Naive thymus-derived CD4-positive, alpha-beta T cell (primary cell): Measurements from ENCODE around the gene STK40. TPM values are rescaled to one million over a fixed set of nuclear protein-coding genes. Genes with fewer than 3 reads are reported as not detected.

Source experiments
- ATAC-seq: fragments of 150-1000 bp; cut with Tn5 transposase; 2 replicates; pipeline ENCODE4 v1.10.0; 2021; ENCODE audit warnings: mild to moderate bottlenecking, moderate library complexity
- CTCF ChIA-PET: fragments of 350-600 bp; sonication (Branson Sonifier 250); formaldehyde crosslinking; loops from one replicate; lab custom pipeline; 2021; ENCODE audit warnings: antibody characterized with exemption; lab: Charles Lee
- POLR2A ChIA-PET: fragments of 350-600 bp; sonication (Branson Sonifier 250); formaldehyde crosslinking; loops from one replicate; lab custom pipeline; 2021; ENCODE audit warnings: antibody characterized with exemption, inconsistent platforms; lab: Charles Lee
- DNase-seq, 9 donors: peaks; one replicate each; pipeline versions ENCODE4 v3.0.0 to v3.0.0-alpha.2; 2020 to 2022; ENCODE audit warnings: mixed read lengths in 1 of 9
- H3K27ac ChIP-seq: one replicate; pipeline ENCODE4 v1.7.0; 2013; ENCODE audit warnings: mild to moderate bottlenecking, low read depth, low read length, moderate library complexity
- H3K27me3 ChIP-seq, 2 donors: one replicate each; pipeline ENCODE4 v1.7.0; 2013; ENCODE audit warnings: low read length in 2 of 2, mild to moderate bottlenecking in 2 of 2, moderate library complexity in 2 of 2; ENCODE audit not compliant: control insufficient read depth in 2 of 2, insufficient read depth in 2 of 2
- H3K36me3 ChIP-seq, 3 experiments: 1 replicate in 2 of 3; 2 replicates in 1 of 3; pipeline ENCODE4 v1.7.0; 2013; ENCODE audit warnings: low read length in 3 of 3, mild to moderate bottlenecking in 3 of 3, moderate library complexity in 1 of 3; ENCODE audit not compliant: insufficient read depth in 3 of 3, control insufficient read depth in 2 of 3
- H3K4me1 ChIP-seq, 2 donors: one replicate each; pipeline ENCODE4 v1.7.0; 2013; ENCODE audit warnings: low read length in 2 of 2, mild to moderate bottlenecking in 2 of 2, moderate library complexity in 1 of 2; ENCODE audit not compliant: control insufficient read depth in 2 of 2, insufficient read depth in 2 of 2
- H3K4me3 ChIP-seq: 2 replicates; pipeline ENCODE4 v1.7.0; 2013; ENCODE audit warnings: mild to moderate bottlenecking, low read length
- H3K9me3 ChIP-seq, 3 experiments: 1 replicate in 2 of 3; 2 replicates in 1 of 3; pipeline ENCODE4 v1.7.0; 2013; ENCODE audit warnings: low read length in 3 of 3; ENCODE audit not compliant: control insufficient read depth in 2 of 3
- H3K27ac Mint-ChIP-seq, 9 donors: one replicate each; pipeline ENCODE4 v1.8.0; 2020 to 2022; ENCODE audit warnings: mixed read lengths in 9 of 9, mild to moderate bottlenecking in 8 of 9, moderate library complexity in 5 of 9, inconsistent platforms in 2 of 9
- H3K27me3 Mint-ChIP-seq, 5 donors: one replicate each; pipeline ENCODE4 v1.8.0; 2021 to 2022; ENCODE audit warnings: mixed read lengths in 5 of 5, mild to moderate bottlenecking in 1 of 5
- H3K36me3 Mint-ChIP-seq, 5 donors: one replicate each; pipeline ENCODE4 v1.8.0; 2020 to 2022; ENCODE audit warnings: mixed read lengths in 5 of 5, mild to moderate bottlenecking in 3 of 5, inconsistent platforms in 1 of 5
- H3K4me1 Mint-ChIP-seq, 7 donors: one replicate each; pipeline ENCODE4 v1.8.0; 2020 to 2022; ENCODE audit warnings: mixed read lengths in 7 of 7, mild to moderate bottlenecking in 3 of 7, inconsistent platforms in 1 of 7
- H3K4me3 Mint-ChIP-seq, 10 donors: one replicate each; pipeline ENCODE4 v1.8.0; 2020 to 2022; ENCODE audit warnings: mild to moderate bottlenecking in 10 of 10, mixed read lengths in 10 of 10, moderate library complexity in 6 of 10, inconsistent platforms in 2 of 10
- H3K9me3 Mint-ChIP-seq, 11 donors: one replicate each; pipeline ENCODE4 v1.8.0; 2020 to 2022; ENCODE audit warnings: mixed read lengths in 11 of 11, mild to moderate bottlenecking in 4 of 11, inconsistent platforms in 1 of 11, moderate library complexity in 1 of 11
- intact Hi-C, 2 donors: fragments of 100-400 bp; cut with micrococcal nuclease; formaldehyde crosslinking; loops; one replicate each; pipeline ENCODE4 v1.15.1; 2023
- polyA plus RNA-seq, 2 donors: library from polyadenylated mRNA; unstranded; fragments of 300-500 nt; fragmentation: Illumina TruSeq; gene quantifications; one replicate each; pipeline ENCODE4 v1.2.3, GENCODE V29; 2021
- total RNA-seq, 6 experiments: library from RNA in 5 of 6; stranded (reverse) in 5 of 6; gene quantifications; 1 replicate in 5 of 6; 2 replicates in 1 of 6; pipeline ENCODE4 v1.2.3 and lab custom pipeline; 2021 to 2026

The STK40 gene
- total and polyA plus RNA-seq, 7 experiments from 2014 or later: 27.6 to 56.8 (median 46.8) TPM

DNA sequence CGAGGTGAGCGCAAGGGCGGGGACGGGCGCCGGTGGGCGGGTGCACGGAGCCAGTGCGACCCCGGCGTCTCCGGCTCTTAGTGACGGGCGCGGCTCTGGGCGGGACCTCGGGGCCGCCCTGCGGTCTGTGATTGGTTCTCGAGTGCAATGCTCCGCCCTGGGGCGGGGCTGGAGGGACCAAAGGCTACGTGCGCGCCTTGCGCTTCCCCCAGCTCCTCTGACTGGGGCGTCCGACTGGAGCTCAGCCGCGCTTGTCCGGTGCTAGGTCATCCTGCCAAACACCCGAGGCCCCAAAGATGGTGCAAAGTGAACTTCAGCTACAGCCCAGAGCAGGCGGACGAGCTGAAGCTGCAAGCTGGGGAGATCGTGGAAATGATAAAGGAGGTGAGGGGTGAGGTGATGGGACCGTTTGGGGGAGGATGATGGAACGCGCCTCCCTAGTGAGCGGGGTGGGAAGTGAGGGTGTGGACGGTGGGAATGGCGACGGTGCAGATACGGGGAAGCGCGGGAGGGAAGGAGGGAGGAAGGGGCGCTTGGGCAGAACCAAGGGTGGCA is 78.7 kb downstream of the STK40 start:
- no peaks in the 10 kb centered on the region for H3K27me3 Mint-ChIP-seq
- Histone ChIP-seq H3K27ac (peak overlapping the region; percentile 81), H3K4me1 (peaks cover 0 to 6% of the 10 kb centered on the region in 2 donors), H3K4me3 (peak overlapping the region; percentile 87), H3K36me3 (peaks cover 0 to 20% (median under 1%) of the 10 kb centered on the region in 3 experiments), H3K9me3 (no peaks in the 10 kb centered on the region), H3K27me3 (no peaks in the 10 kb centered on the region)
- H3K9me3 Mint-ChIP-seq: peaks cover 0 to 3% (median 0%) of the 10 kb centered on the region in 11 donors
- peak overlapping the region; percentile 87 to 98 (median 96) for H3K4me3 Mint-ChIP-seq
- intact Hi-C loops: loop anchor here (1.0 to 2.0 kb wide), 8 partner anchors 13 to 158 kb away; partner anchors contain the start of genes THRAP3 (in 2 of the 2) and TRAPPC3 (in 2 of the 2)
- peaks cover 0 to 21% (median 7%) of the 10 kb centered on the region in 5 donors for H3K36me3 Mint-ChIP-seq
- CTCF ChIA-PET: interaction anchor here (0.6 to 1.5 kb wide), 5 partner anchors 18 to 60 kb away, joined by 3 read pairs; no protein-coding TSS in a partner anchor
- peaks cover 6 to 39% (median 13%) of the 10 kb centered on the region in 7 donors for H3K4me1 Mint-ChIP-seq
- DNase-seq (peak; percentile 90 to 96 (median 93)), ATAC-seq (peak; percentile 99)
- POLR2A ChIA-PET: interaction anchor here (0.6 to 3.2 kb wide), 11 partner anchors 12 to 153 kb away, joined by 3 to 17 read pairs (median 4); partner anchors contain the start of gene THRAP3
- peak overlapping the region; percentile 70 to 97 (median 87) for H3K27ac Mint-ChIP-seq

DNA sequence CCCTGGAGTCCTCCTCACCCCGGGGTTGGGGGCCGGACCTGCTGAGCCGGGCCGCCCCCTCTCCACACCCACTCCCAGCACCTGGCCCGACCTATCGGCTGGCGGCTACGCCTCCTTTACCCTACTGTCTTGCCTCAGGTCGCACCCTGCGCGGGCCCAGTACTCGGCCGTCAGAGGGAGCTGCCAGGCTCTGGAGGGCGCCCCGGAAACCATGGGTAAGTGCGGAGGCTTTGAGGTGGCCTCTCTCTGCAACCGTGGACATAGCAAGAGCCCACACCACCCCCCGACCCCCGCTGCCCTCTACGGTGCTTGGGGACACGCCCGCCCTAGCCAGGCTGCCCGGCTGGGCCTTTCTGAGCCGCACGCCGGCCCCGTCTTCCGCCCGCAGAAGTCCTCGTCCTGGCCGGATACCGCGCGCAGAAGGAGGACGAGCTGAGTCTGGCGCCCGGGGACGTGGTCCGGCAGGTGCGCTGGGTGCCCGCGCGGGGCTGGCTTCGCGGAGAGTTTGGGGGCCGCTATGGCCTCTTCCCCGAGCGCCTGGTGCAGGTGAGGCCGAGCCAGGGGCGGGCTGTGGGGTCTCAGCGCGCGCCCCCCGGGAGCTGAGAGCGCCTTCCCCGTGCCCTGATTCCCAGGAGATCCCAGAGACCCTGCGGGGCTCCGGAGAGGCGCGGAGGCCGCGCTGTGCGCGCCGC is 79.4 kb downstream of the STK40 start, which contains the start of gene SH3D21:
TSS of gene SH3D21 (plus strand) at position 159 of the 692 bp plus-strand sequence. CDS start at position 212, 53 bp downstream.
- H3K27me3 Mint-ChIP-seq: no peaks in the 10 kb centered on the region
- peaks cover 6 to 39% (median 13%) of the 10 kb centered on the region in 7 donors for H3K4me1 Mint-ChIP-seq
- CTCF ChIA-PET: interaction anchor here (0.6 to 1.5 kb wide), 9 partner anchors 16 to 81 kb away, joined by 3 to 5 read pairs (median 3); no protein-coding TSS in a partner anchor
- Histone ChIP-seq H3K27me3 (no peaks in the 10 kb centered on the region), H3K4me3 (peak within 1 kb of the TSS; percentile 87), H3K9me3 (no peaks in the 10 kb centered on the region), H3K4me1 (peaks cover 0 to 6% of the 10 kb centered on the region in 2 donors), H3K27ac (peak within 1 kb of the TSS; percentile 81), H3K36me3 (peaks cover 0 to 26% (median 7%) of the 10 kb centered on the region in 3 experiments)
- peak in 8 of 9 donors; percentile 36 to 61 (median 45) for DNase-seq
- peaks cover 0 to 3% (median 0%) of the 10 kb centered on the region in 11 donors for H3K9me3 Mint-ChIP-seq
- ATAC-seq: peak; percentile 58
- peak within 1 kb of the TSS; percentile 70 to 97 (median 87) for H3K27ac Mint-ChIP-seq
- intact Hi-C loops: loop anchor here (1.0 to 2.0 kb wide), 7 partner anchors 14 to 157 kb away; partner anchors contain the start of genes THRAP3 (in 2 of the 2) and TRAPPC3 (in 1 of the 2)
- peaks cover 0 to 21% (median 9%) of the 10 kb centered on the region in 5 donors for H3K36me3 Mint-ChIP-seq
- POLR2A ChIA-PET: interaction anchor here (0.6 to 3.2 kb wide), 12 partner anchors 12 to 158 kb away, joined by 3 to 17 read pairs (median 4); partner anchors contain the start of genes LSM10, MRPS15 and THRAP3
- H3K4me3 Mint-ChIP-seq: peak within 1 kb of the TSS; percentile 87 to 98 (median 96)

DNA sequence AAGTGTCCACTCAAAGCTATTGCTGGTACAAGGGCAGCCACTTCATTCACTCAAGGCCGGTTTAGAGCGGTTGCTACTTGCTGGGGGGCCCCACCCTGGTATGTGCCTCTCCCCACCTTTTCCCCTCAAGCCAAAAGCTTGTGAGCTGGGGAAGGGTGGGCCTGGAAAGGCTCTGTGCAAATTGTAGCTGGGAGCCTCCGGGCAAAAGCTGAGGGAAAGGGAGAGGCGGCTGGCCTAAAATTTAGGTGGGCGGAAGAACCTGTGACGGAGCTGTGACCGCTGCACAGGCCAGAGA is 79.9 kb downstream of the STK40 start:
- Histone ChIP-seq H3K36me3 (peaks cover 3 to 31% (median 9%) of the 10 kb centered on the region in 3 experiments), H3K4me1 (peaks cover 0 to 6% of the 10 kb centered on the region in 2 donors), H3K27ac (peak overlapping the region; percentile 81), H3K9me3 (no peaks in the 10 kb centered on the region), H3K4me3 (no peak overlapping the region), H3K27me3 (no peaks in the 10 kb centered on the region)
- ATAC-seq: no peak
- peaks cover 0 to 26% (median 13%) of the 10 kb centered on the region in 5 donors for H3K36me3 Mint-ChIP-seq
- H3K4me3 Mint-ChIP-seq: peak overlapping the region; percentile 67 to 98 (median 96)
- no peaks in the 10 kb centered on the region for H3K27me3 Mint-ChIP-seq
- peaks cover 0 to 3% (median 0%) of the 10 kb centered on the region in 11 donors for H3K9me3 Mint-ChIP-seq
- peaks cover 6 to 39% (median 13%) of the 10 kb centered on the region in 7 donors for H3K4me1 Mint-ChIP-seq
- intact Hi-C loops: loop anchor here (1.0 to 2.0 kb wide), 7 partner anchors 15 to 157 kb away; partner anchors contain the start of genes THRAP3 (in 2 of the 2) and TRAPPC3 (in 1 of the 2)
- peak overlapping the region in 5 of 9 donors; percentile 28 to 78 (median 36) for H3K27ac Mint-ChIP-seq
- POLR2A ChIA-PET: interaction anchor here (0.8 to 3.2 kb wide), 8 partner anchors 14 to 158 kb away, joined by 3 to 17 read pairs (median 5); partner anchors contain the start of genes LSM10, MRPS15 and THRAP3
- CTCF ChIA-PET: interaction anchor here (0.8 to 1.5 kb wide), 4 partner anchors 20 to 81 kb away, joined by 3 to 5 read pairs (median 3); no protein-coding TSS in a partner anchor
- no peak for DNase-seq

DNA sequence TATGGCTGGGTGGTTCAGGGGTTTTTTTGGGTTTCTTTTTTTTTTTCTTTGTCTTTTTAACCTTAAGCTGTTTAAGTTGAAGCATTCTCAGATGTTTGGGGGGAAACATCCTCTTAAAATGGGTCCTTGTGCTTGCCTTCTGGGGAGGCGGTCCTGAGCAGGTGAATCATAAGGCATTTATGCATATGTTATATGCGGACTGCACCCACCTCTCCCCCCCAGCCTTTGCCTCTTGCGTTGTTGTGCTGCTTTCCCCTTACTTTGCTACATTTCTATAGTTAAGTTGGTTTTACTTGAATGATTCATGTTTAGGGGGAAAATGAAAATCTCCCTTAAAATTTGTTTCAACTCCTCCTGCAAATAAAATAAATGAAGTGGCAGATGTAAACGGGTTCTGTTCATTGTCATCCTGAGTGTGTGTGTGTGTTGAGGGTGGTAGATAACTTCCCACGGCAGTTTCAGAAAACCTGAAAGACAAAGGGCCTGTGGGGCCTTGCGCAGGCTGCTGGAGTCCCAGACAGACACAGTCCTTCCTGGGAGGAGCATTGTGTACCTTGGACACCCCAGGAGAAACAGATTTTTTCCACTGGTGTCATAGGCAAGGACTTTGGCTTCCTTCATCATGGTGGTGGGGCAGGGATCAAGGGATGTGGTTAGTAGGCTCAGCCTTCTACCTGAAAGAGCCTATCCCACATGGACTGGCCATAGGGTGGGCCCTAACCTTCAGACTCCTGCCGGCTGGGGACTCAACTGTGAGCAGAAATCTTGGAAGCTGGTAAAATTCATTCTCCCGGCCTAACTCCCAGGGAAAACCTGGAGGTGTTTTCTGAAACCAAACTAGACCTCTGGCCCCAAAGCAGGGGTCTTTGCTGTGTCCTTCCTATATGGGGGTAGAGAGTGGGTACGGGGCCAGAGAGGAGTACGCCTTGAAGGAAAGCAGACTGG is 80.5 kb downstream of the STK40 start:
- Histone ChIP-seq H3K27me3 (no peaks in the 10 kb centered on the region), H3K27ac (peak overlapping the region; percentile 81), H3K4me3 (no peak overlapping the region), H3K36me3 (peaks cover 3 to 37% (median 14%) of the 10 kb centered on the region in 3 experiments), H3K4me1 (peaks cover 0 to 6% of the 10 kb centered on the region in 2 donors), H3K9me3 (no peaks in the 10 kb centered on the region)
- Mint-ChIP-seq H3K27me3 (no peaks in the 10 kb centered on the region), H3K4me3 (peak overlapping the region; percentile 67 to 98 (median 96)), H3K4me1 (peaks cover 6 to 40% (median 13%) of the 10 kb centered on the region in 7 donors), H3K27ac (peak overlapping the region; percentile 28 to 85 (median 45)), H3K36me3 (peaks cover 4 to 26% (median 17%) of the 10 kb centered on the region in 5 donors), H3K9me3 (peaks cover 0 to 2% (median 0%) of the 10 kb centered on the region in 11 donors)
- CTCF ChIA-PET: interaction anchor here (0.8 to 1.5 kb wide), 4 partner anchors 37 to 107 kb away, joined by 3 read pairs; no protein-coding TSS in a partner anchor
- ATAC-seq (no peak), DNase-seq (peak in 2 of 9 donors; percentile 8 to 37)
- intact Hi-C loops: no loop called here
- POLR2A ChIA-PET: interaction anchor here (1.0 to 3.2 kb wide), 5 partner anchors 55 to 159 kb away, joined by 3 to 17 read pairs (median 11); partner anchors contain the start of genes LSM10, MRPS15 and THRAP3

DNA sequence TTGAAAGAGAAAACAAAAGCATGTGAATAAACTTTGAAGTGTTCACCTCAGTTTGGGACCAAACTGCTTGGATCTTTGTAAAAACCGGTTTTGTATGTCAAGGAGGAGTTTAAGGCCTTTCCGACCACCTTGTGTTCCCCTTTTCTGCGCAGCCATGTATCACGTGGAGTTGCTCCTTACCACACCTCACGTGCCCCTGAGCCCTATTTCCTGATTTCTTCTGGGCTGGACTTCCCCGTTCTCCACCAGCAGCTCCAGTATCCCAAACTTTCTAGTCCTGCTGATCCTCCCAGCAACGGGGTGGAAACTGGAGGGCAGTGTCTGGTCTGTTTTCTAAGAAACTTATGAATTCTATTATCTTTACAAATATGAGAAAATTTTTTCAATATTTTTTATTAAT is 81.2 kb downstream of the STK40 start:
- H3K4me3 Mint-ChIP-seq: no peak overlapping the region

More for the DNA sequence above, 81.2 kb downstream of the STK40 start:
- POLR2A ChIA-PET: interaction anchor here (0.6 to 0.7 kb wide), 2 partner anchors 732 to 1660 kb away, joined by 3 to 5 read pairs; no protein-coding TSS in a partner anchor
- Mint-ChIP-seq H3K4me1 (peaks cover 6 to 38% (median 13%) of the 10 kb centered on the region in 7 donors), H3K36me3 (peaks cover 4 to 28% (median 17%) of the 10 kb centered on the region in 5 donors), H3K27ac (peak overlapping the region in 2 of 9 donors; percentile 43 to 59), H3K27me3 (no peaks in the 10 kb centered on the region), H3K9me3 (peaks cover 0 to 2% (median 0%) of the 10 kb centered on the region in 11 donors)
- peaks cover 0 to 6% of the 10 kb centered on the region in 2 donors for H3K4me1 ChIP-seq
- no peaks in the 10 kb centered on the region for H3K9me3 ChIP-seq
- H3K27ac ChIP-seq: no peak overlapping the region
- CTCF ChIA-PET: interaction anchor here (1.0 kb wide), 1 partner anchor 108 kb away, joined by 3 read pairs; no protein-coding TSS in a partner anchor
- H3K4me3 ChIP-seq: no peak overlapping the region
- no peak for DNase-seq
- H3K36me3 ChIP-seq: peaks cover 3 to 44% (median 15%) of the 10 kb centered on the region in 3 experiments
- ATAC-seq: no peak
- H3K27me3 ChIP-seq: no peaks in the 10 kb centered on the region
- intact Hi-C loops: no loop called here
